Measurements from ENCODE around the gene PROM1. TPM values are rescaled to one million over a fixed set of nuclear protein-coding genes. Genes with fewer than 3 reads are reported as not detected.

The PROM1 gene
- total RNA-seq, 1 donor from 2014 or later: 55.9 TPM

GRCh38 chr4:15951781-15952180, 132.0 kb downstream of the PROM1 start:
- Histone ChIP-seq H3K27ac (no peak overlapping the region), H3K4me3 (no peak overlapping the region), H3K4me1 (no peaks in the 10 kb centered on the region), H3K9ac (no peak overlapping the region), H3K79me2 (ENCODE audit: low read depth) (no peaks in the 10 kb centered on the region), H3K27me3 (no peaks in the 10 kb centered on the region), H4K20me1 (ENCODE audit: low read depth) (no peaks in the 10 kb centered on the region), H2AFZ (replicated peaks) (no peak overlapping the region), H3K4me2 (no peak overlapping the region), H3F3A (ENCODE audit: low read depth) (no peaks in the 10 kb centered on the region), H3K36me3 (no peaks in the 10 kb centered on the region), H3K9me3 (ENCODE audit: low read depth) (no peaks in the 10 kb centered on the region)
- no peak for DNase-seq (ENCODE audit: low spot score)
- Mint-ChIP-seq H3K4me1 (no peaks in the 10 kb centered on the region), H3K9me3 (peaks cover 12% of the 10 kb centered on the region), H3K36me3 (no peaks in the 10 kb centered on the region), H3K27ac (no peak overlapping the region), H3K4me3 (no peak overlapping the region), H3K27me3 (ENCODE audit: insufficient read depth, low read depth) (no peaks in the 10 kb centered on the region)
- no peak for TF ChIP-seq EZH2 (IDR thresholded peaks at IDR 0.05)
- TF ChIP-seq EZH2phosphoT487 (IDR thresholded peaks at IDR 0.05): no peak
- TF ChIP-seq, protein P1, sequence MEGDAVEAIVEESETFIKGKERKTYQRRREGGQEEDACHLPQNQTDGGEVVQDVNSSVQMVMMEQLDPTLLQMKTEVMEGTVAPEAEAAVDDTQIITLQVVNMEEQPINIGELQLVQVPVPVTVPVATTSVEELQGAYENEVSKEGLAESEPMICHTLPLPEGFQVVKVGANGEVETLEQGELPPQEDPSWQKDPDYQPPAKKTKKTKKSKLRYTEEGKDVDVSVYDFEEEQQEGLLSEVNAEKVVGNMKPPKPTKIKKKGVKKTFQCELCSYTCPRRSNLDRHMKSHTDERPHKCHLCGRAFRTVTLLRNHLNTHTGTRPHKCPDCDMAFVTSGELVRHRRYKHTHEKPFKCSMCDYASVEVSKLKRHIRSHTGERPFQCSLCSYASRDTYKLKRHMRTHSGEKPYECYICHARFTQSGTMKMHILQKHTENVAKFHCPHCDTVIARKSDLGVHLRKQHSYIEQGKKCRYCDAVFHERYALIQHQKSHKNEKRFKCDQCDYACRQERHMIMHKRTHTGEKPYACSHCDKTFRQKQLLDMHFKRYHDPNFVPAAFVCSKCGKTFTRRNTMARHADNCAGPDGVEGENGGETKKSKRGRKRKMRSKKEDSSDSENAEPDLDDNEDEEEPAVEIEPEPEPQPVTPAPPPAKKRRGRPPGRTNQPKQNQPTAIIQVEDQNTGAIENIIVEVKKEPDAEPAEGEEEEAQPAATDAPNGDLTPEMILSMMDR (IDR thresholded peaks at IDR 0.05): no peak

DNA sequence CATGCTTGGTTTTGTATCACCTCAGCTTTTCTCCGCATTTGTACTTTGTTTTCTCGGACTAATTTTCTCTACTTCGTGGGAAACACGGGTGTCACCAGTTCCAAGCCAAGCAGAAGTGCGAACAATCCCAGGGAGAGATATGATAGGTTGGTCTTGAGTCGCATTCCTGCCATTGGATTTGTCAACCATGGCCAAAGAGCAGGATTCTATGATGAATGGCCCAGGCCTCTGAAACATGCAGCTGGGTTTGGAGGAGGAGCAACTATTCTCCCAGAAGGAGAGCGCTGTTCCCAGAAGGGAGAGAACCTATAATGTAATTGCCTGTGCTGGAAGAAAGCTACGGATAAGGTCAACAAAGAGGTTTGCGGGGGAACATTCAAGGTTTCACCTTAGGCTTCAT, 135.0 kb downstream of the PROM1 start:
- Histone ChIP-seq H3K9ac (no peak overlapping the region), H3K4me2 (no peak overlapping the region), H3K27ac (no peak overlapping the region), H4K20me1 (ENCODE audit: low read depth) (no peaks in the 10 kb centered on the region), H3K4me3 (no peak overlapping the region), H3K27me3 (no peaks in the 10 kb centered on the region), H3K9me3 (ENCODE audit: low read depth) (no peaks in the 10 kb centered on the region), H3K36me3 (no peaks in the 10 kb centered on the region), H3K79me2 (ENCODE audit: low read depth) (no peaks in the 10 kb centered on the region), H3F3A (ENCODE audit: low read depth) (no peaks in the 10 kb centered on the region), H2AFZ (replicated peaks) (no peak overlapping the region), H3K4me1 (no peaks in the 10 kb centered on the region)
- Mint-ChIP-seq H3K9me3 (peaks cover 8% of the 10 kb centered on the region), H3K27ac (no peak overlapping the region), H3K4me3 (no peak overlapping the region), H3K27me3 (ENCODE audit: insufficient read depth, low read depth) (no peaks in the 10 kb centered on the region), H3K36me3 (no peaks in the 10 kb centered on the region), H3K4me1 (no peaks in the 10 kb centered on the region)
- DNase-seq (ENCODE audit: low spot score): no peak
- TF ChIP-seq, protein P1 (IDR thresholded peaks at IDR 0.05): no peak
- TF ChIP-seq EZH2phosphoT487 (IDR thresholded peaks at IDR 0.05): no peak
- no peak for TF ChIP-seq EZH2 (IDR thresholded peaks at IDR 0.05)

DNA sequence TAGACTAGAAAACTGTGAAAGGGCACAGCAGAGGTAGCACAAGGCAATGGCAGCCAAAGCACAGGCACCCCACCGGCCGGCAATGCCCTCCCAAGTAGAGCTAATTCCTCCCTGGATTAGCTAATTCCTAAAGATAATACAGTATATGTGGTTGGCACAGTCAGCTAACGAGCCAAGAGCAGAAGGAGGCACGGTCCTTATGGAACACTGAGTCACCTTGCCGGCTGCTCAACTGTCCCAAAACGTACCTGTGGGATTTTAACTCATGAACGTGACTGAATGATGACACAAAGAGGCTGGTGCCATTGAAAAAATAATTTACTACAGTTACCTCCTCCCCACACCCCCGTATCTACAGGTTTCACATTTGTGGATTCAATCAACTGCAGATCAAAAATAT, 136.1 kb downstream of the PROM1 start:
- TF ChIP-seq EZH2phosphoT487 (IDR thresholded peaks at IDR 0.05): no peak
- TF ChIP-seq, protein P1 (IDR thresholded peaks at IDR 0.05): no peak
- no peak for TF ChIP-seq EZH2 (IDR thresholded peaks at IDR 0.05)
- no peak for DNase-seq (ENCODE audit: low spot score)

More for the DNA sequence above, 136.1 kb downstream of the PROM1 start:
- no peak overlapping the region for H3K4me3 ChIP-seq
- no peaks in the 10 kb centered on the region for H3K36me3 Mint-ChIP-seq
- H4K20me1 ChIP-seq (ENCODE audit: low read depth): no peaks in the 10 kb centered on the region
- H3K79me2 ChIP-seq (ENCODE audit: low read depth): no peaks in the 10 kb centered on the region
- no peaks in the 10 kb centered on the region for H3K9me3 Mint-ChIP-seq
- H2AFZ ChIP-seq (replicated peaks): no peak overlapping the region
- H3K9me3 ChIP-seq (ENCODE audit: low read depth): no peaks in the 10 kb centered on the region
- H3K36me3 ChIP-seq: no peaks in the 10 kb centered on the region
- H3K4me1 ChIP-seq: no peaks in the 10 kb centered on the region
- no peak overlapping the region for H3K4me3 Mint-ChIP-seq
- H3K27ac ChIP-seq: no peak overlapping the region
- H3K4me1 Mint-ChIP-seq: no peaks in the 10 kb centered on the region
- H3K9ac ChIP-seq: no peak overlapping the region
- no peak overlapping the region for H3K27ac Mint-ChIP-seq
- no peaks in the 10 kb centered on the region for H3K27me3 Mint-ChIP-seq (ENCODE audit: insufficient read depth, low read depth)
- no peaks in the 10 kb centered on the region for H3F3A ChIP-seq (ENCODE audit: low read depth)
- no peaks in the 10 kb centered on the region for H3K27me3 ChIP-seq
- no peak overlapping the region for H3K4me2 ChIP-seq

All from neural progenitor cell (in vitro differentiated cells).